ENCODE results near the gene RPL36.

Gene RPL36

GRCh38 chr19:5646703-5647102 is 43.4 kb upstream of the RPL36 start:
- in situ Hi-C loops (cut with HindIII; ENCODE audit: low sequenced_read_pairs): no loop called here
- no peak for DNase-seq (ENCODE audit: low read depth, low spot score)
- no peak overlapping the region for H3K4me3 ChIP-seq (ENCODE audit: low read depth, low read length)
- TF ChIP-seq, protein P1, sequence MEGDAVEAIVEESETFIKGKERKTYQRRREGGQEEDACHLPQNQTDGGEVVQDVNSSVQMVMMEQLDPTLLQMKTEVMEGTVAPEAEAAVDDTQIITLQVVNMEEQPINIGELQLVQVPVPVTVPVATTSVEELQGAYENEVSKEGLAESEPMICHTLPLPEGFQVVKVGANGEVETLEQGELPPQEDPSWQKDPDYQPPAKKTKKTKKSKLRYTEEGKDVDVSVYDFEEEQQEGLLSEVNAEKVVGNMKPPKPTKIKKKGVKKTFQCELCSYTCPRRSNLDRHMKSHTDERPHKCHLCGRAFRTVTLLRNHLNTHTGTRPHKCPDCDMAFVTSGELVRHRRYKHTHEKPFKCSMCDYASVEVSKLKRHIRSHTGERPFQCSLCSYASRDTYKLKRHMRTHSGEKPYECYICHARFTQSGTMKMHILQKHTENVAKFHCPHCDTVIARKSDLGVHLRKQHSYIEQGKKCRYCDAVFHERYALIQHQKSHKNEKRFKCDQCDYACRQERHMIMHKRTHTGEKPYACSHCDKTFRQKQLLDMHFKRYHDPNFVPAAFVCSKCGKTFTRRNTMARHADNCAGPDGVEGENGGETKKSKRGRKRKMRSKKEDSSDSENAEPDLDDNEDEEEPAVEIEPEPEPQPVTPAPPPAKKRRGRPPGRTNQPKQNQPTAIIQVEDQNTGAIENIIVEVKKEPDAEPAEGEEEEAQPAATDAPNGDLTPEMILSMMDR (IDR thresholded peaks at IDR 0.05; ENCODE audit: low read depth, low read length): no peak

DNA sequence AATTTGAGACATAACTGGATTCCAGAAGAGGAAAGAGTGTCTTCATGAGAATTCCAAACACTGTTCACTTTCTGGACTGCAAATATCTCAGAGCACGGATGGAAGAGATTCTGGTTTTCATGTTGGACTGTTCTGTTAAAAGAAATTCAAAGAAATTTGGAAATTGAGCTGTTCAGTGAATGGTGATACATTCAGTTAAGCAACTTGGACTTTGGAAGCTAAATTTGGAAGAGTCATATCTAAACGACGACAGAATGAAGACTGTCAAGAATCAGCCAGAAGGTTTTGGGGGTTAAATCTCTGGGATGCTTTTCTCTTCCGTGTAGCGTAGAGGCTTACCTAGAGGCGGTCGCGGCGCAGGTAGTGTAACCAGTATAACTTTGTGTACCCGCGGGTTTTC is 41.6 kb upstream of the RPL36 start:
- DNase-seq (ENCODE audit: low read depth, low spot score): no peak
- TF ChIP-seq, protein P1 (IDR thresholded peaks at IDR 0.05; ENCODE audit: low read depth, low read length): no peak
- in situ Hi-C loops (cut with HindIII; ENCODE audit: low sequenced_read_pairs): no loop called here
- no peak overlapping the region for H3K4me3 ChIP-seq (ENCODE audit: low read depth, low read length)

- in situ Hi-C loops (cut with HindIII; ENCODE audit: low sequenced_read_pairs): no loop called here
- no peak for DNase-seq (ENCODE audit: low read depth, low spot score)
- TF ChIP-seq, protein P1 (IDR thresholded peaks at IDR 0.05; ENCODE audit: low read depth, low read length): no peak
- no peak overlapping the region for H3K4me3 ChIP-seq (ENCODE audit: low read depth, low read length)
Measured at GRCh38 chr19:5651361-5651760, 38.7 kb upstream of the RPL36 start.

- DNase-seq (ENCODE audit: low read depth, low spot score): no peak
- TF ChIP-seq, protein P1 (IDR thresholded peaks at IDR 0.05; ENCODE audit: low read depth, low read length): no peak
- in situ Hi-C loops (cut with HindIII; ENCODE audit: low sequenced_read_pairs): no loop called here
- H3K4me3 ChIP-seq (ENCODE audit: low read depth, low read length): no peak overlapping the region
Measured at GRCh38 chr19:5652261-5652660, 37.8 kb upstream of the RPL36 start.

DNA sequence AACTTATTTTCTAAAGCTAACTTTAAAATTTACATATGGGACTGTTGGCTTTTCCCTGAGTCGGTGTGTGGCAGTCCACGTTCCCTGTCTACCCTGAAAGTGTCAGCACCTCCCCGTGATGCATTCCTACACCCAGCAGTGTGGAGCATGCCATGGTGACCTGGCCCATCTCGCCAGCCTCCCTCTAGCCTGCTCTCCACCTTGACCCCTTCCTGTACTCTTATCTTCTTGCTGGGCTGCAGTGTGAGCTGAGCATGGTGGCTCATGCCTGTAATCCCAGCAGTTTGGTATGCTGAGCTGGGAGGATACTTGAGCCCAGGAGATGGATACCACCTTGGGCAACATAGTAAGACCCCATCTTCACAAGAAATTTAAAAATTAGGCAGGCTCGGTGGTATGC is 35.2 kb upstream of the RPL36 start:
- in situ Hi-C loops (cut with HindIII; ENCODE audit: low sequenced_read_pairs): no loop called here
- TF ChIP-seq, protein P1 (IDR thresholded peaks at IDR 0.05; ENCODE audit: low read depth, low read length): no peak
- H3K4me3 ChIP-seq (ENCODE audit: low read depth, low read length): no peak overlapping the region
- no peak for DNase-seq (ENCODE audit: low read depth, low spot score)

DNA sequence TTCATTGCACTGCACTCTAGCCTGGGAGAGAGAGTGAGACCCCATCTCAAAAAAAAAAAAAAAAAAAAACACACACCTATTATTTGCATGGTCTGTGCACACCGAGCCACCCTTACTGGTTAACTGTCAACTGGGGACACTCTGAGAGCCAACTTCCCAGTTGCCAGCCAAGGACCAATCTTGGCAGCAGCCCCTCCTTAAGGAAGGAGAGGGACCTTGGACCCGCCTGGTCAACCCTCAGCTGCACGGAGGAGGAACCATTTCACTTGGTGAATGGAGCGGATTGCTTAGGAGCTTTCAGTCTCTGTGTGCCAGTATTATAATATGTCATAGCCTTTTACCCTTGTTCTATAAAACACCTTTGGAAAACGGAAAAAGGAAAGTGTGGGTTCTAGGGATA is 34.7 kb upstream of the RPL36 start:
- no peak overlapping the region for H3K4me3 ChIP-seq (ENCODE audit: low read depth, low read length)
- TF ChIP-seq, protein P1 (IDR thresholded peaks at IDR 0.05; ENCODE audit: low read depth, low read length): no peak
- DNase-seq (ENCODE audit: low read depth, low spot score): no peak
- in situ Hi-C loops (cut with HindIII; ENCODE audit: low sequenced_read_pairs): no loop called here

- in situ Hi-C loops (cut with HindIII; ENCODE audit: low sequenced_read_pairs): no loop called here
- DNase-seq (ENCODE audit: low read depth, low spot score): no peak
- no peak overlapping the region for H3K4me3 ChIP-seq (ENCODE audit: low read depth, low read length)
- TF ChIP-seq, protein P1 (IDR thresholded peaks at IDR 0.05; ENCODE audit: low read depth, low read length): no peak
Measured at GRCh38 chr19:5661483-5661882, 28.6 kb upstream of the RPL36 start.
